Caco-2 (cell line): ENCODE results near the gene SLC17A7. TPM values are rescaled to one million over a fixed set of nuclear protein-coding genes. Genes with fewer than 3 reads are reported as not detected.

Experiments
- BruUV-seq: library from RNA; stranded (reverse); fragments of 400-500 nt; replicated peaks from 2 replicates; lab custom pipeline; 2021; lab: Mats Ljungman, UMichigan
- CTCF ChIA-PET: fragments of 300-600 bp; sonication (Branson Sonifier 250); formaldehyde crosslinking; loops from one replicate; lab custom pipeline; 2022; ENCODE audit warnings: antibody characterized with exemption; lab: Charles Lee
- POLR2A ChIA-PET: fragments of 300-600 bp; sonication (Branson Sonifier 250); formaldehyde crosslinking; loops from one replicate; lab custom pipeline; 2022; ENCODE audit warnings: antibody characterized with exemption; lab: Charles Lee
- DNase-seq, 2 experiments: peaks; one replicate each; pipeline versions ENCODE4 v3.0.0 to v3.0.0-alpha.2; 2020 to 2022
- H3K27me3 ChIP-seq: replicated peaks from 2 replicates; pipeline ENCODE4 v1.6.0; 2011; ENCODE audit warnings: low read length; ENCODE audit not compliant: control insufficient read depth, insufficient read depth
- H3K36me3 ChIP-seq: 2 replicates; pipeline ENCODE4 v1.5.1; 2011; ENCODE audit warnings: low read length; ENCODE audit not compliant: control insufficient read depth, insufficient read depth
- H3K4me1 ChIP-seq: fragments of 250-450 bp; sonication (Bioruptor Pico); 2 replicates; pipeline ENCODE4 v1.5.1; 2020; ENCODE audit warnings: mild to moderate bottlenecking
- H3K4me3 ChIP-seq: 2 replicates; pipeline ENCODE4 v1.5.1; 2011; ENCODE audit warnings: low read depth, mild to moderate bottlenecking, control low read depth, low read length
- H3K9me3 ChIP-seq: fragments of 250-450 bp; sonication (Bioruptor Pico); 2 replicates; pipeline ENCODE4 v1.5.1; 2020; ENCODE audit warnings: mild to moderate bottlenecking, moderate library complexity
- H3K27ac Mint-ChIP-seq: one replicate; pipeline ENCODE4 v1.8.0; 2022; ENCODE audit warnings: mixed read lengths; ENCODE audit not compliant: unreplicated experiment
- H3K27me3 Mint-ChIP-seq: one replicate; pipeline ENCODE4 v1.8.0; 2022; ENCODE audit warnings: mixed read lengths; ENCODE audit not compliant: insufficient read depth, unreplicated experiment
- H3K36me3 Mint-ChIP-seq: one replicate; pipeline ENCODE4 v1.8.0; 2022; ENCODE audit warnings: mild to moderate bottlenecking, mixed read lengths; ENCODE audit not compliant: insufficient read depth, unreplicated experiment
- H3K4me1 Mint-ChIP-seq: one replicate; pipeline ENCODE4 v1.8.0; 2022; ENCODE audit warnings: low read depth, mixed read lengths; ENCODE audit not compliant: unreplicated experiment
- H3K4me3 Mint-ChIP-seq: one replicate; pipeline ENCODE4 v1.8.0; 2022; ENCODE audit warnings: mild to moderate bottlenecking, moderate library complexity, mixed read lengths; ENCODE audit not compliant: unreplicated experiment
- H3K9me3 Mint-ChIP-seq: one replicate; pipeline ENCODE4 v1.8.0; 2022; ENCODE audit warnings: mixed read lengths; ENCODE audit not compliant: unreplicated experiment
- CTCF ChIP-seq, 2 experiments: fragments of 200-600 bp in 1 of 2; IDR thresholded peaks; 1 replicate in 1 of 2; 2 replicates in 1 of 2; pipeline versions ENCODE4 v1.5.1 to v1.8.0; 2011 to 2022; ENCODE audit warnings: antibody characterized with exemption in 1 of 2, control low read depth in 1 of 2, inconsistent platforms in 1 of 2, low read depth in 1 of 2, low read length in 1 of 2, mild to moderate bottlenecking in 1 of 2, moderate library complexity in 1 of 2; ENCODE audit not compliant: insufficient read depth in 1 of 2, severe bottlenecking in 1 of 2, unreplicated experiment in 1 of 2
- intact Hi-C: fragments of 100-400 bp; cut with micrococcal nuclease; formaldehyde crosslinking; loops from one replicate; pipeline ENCODE4 v1.10.0; 2022; ENCODE audit not compliant: unreplicated experiment
- total RNA-seq: library from RNA; stranded (reverse); gene quantifications from 2 replicates; pipeline ENCODE4 v1.2.3, GENCODE V29; 2022

Gene SLC17A7
- total RNA-seq, 1 experiment from 2014 or later, result 0.36 TPM

GRCh38 chr19:49455773-49456172 lies 14.4 kb upstream of the SLC17A7 start:
- no peaks in the 10 kb centered on the region for H3K27me3 ChIP-seq
- peaks cover 36% of the 10 kb centered on the region for H3K36me3 Mint-ChIP-seq
- CTCF ChIA-PET, result no interaction called here
- H3K4me3 ChIP-seq, result no peak overlapping the region
- no peak for DNase-seq
- intact Hi-C loops, result no loop called here
- H3K9me3 Mint-ChIP-seq, result no peaks in the 10 kb centered on the region
- no peaks in the 10 kb centered on the region; the same call in none of the 2 replicates for H3K36me3 ChIP-seq
- peaks cover 1% of the 10 kb centered on the region for H3K4me1 Mint-ChIP-seq
- H3K27ac Mint-ChIP-seq, result no peak overlapping the region
- no TSS peak for BruUV-seq
- H3K4me1 ChIP-seq, result peaks cover 6% of the 10 kb centered on the region; the same call in 1 of the 2 replicates
- no peak for TF ChIP-seq CTCF (IDR thresholded peaks at IDR 0.05; ENCODE audit: insufficient read depth in 1 of 2, low read depth in 1 of 2, low read length in 1 of 2, severe bottlenecking in 1 of 2, unreplicated experiment in 1 of 2)
- no peaks in the 10 kb centered on the region for H3K27me3 Mint-ChIP-seq
- peak overlapping the region; percentile 27 for H3K4me3 Mint-ChIP-seq
- POLR2A ChIA-PET, result no interaction called here
- H3K9me3 ChIP-seq, result no peaks in the 10 kb centered on the region

- H3K36me3 ChIP-seq, result peaks cover 5% of the 10 kb centered on the region
- Mint-ChIP-seq H3K4me3 (peak overlapping the region; percentile 98), H3K27ac (peak overlapping the region; percentile 100), H3K9me3 (no peaks in the 10 kb centered on the region), H3K27me3 (no peaks in the 10 kb centered on the region), H3K4me1 (peaks cover 10% of the 10 kb centered on the region), H3K36me3 (peaks cover 49% of the 10 kb centered on the region)
- TSS peak; percentile 90 for BruUV-seq
- H3K9me3 ChIP-seq, result no peaks in the 10 kb centered on the region
- ChIA-PET POLR2A (interaction anchor here (0.6 to 1.0 kb wide), 13 partner anchors 9 to 188 kb away, joined by 3 to 14 read pairs (median 5); partner anchors contain the start of genes PRRG2, RPS11, RRAS and SCAF1), CTCF (interaction anchor here (1.0 to 1.3 kb wide), 9 partner anchors 18 to 460 kb away, joined by 3 to 7 read pairs (median 3); partner anchors contain the start of genes GYS1 and RUVBL2)
- H3K4me1 ChIP-seq, result peaks cover 6% of the 10 kb centered on the region; the same call in 1 of the 2 replicates
- no peaks in the 10 kb centered on the region for H3K27me3 ChIP-seq
- H3K4me3 ChIP-seq, result peak overlapping the region; percentile 61
- intact Hi-C loops, result loop anchor here (1.0 kb wide), 2 partner anchors 34 to 43 kb away; partner anchors contain the start of genes RPL13A and RPS11
- no peak for TF ChIP-seq CTCF (IDR thresholded peaks at IDR 0.05; ENCODE audit: insufficient read depth in 1 of 2, low read depth in 1 of 2, low read length in 1 of 2, severe bottlenecking in 1 of 2, unreplicated experiment in 1 of 2)
- DNase-seq, result no peak
Measured at GRCh38 chr19:49453757-49454240, 12.5 kb upstream of the SLC17A7 start.

- ChIA-PET POLR2A (interaction anchor here (0.6 to 1.0 kb wide), 22 partner anchors 9 to 665 kb away, joined by 3 to 14 read pairs (median 4); partner anchors contain the start of genes AP2A1, GYS1, PRRG2 and RPS11), CTCF (interaction anchor here (1.0 to 1.3 kb wide), 8 partner anchors 18 to 460 kb away, joined by 3 to 7 read pairs (median 4); partner anchors contain the start of genes GYS1 and RUVBL2)
- Mint-ChIP-seq H3K27ac (peak within 1 kb of the TSS; percentile 100), H3K4me3 (peak within 1 kb of the TSS; percentile 98), H3K36me3 (peaks cover 55% of the 10 kb centered on the region), H3K27me3 (no peaks in the 10 kb centered on the region), H3K4me1 (peaks cover 10% of the 10 kb centered on the region), H3K9me3 (no peaks in the 10 kb centered on the region)
- TF ChIP-seq CTCF (IDR thresholded peaks at IDR 0.05; ENCODE audit: insufficient read depth in 1 of 2, low read depth in 1 of 2, low read length in 1 of 2, severe bottlenecking in 1 of 2, unreplicated experiment in 1 of 2), result no peak
- BruUV-seq, result no TSS peak
- intact Hi-C loops, result loop anchor here (1.0 kb wide), 2 partner anchors 34 to 43 kb away; partner anchors contain the start of genes RPL13A and RPS11
- Histone ChIP-seq H3K4me1 (peaks cover 6% of the 10 kb centered on the region; the same call in 1 of the 2 replicates), H3K27me3 (no peaks in the 10 kb centered on the region), H3K9me3 (no peaks in the 10 kb centered on the region), H3K36me3 (peaks cover 5% of the 10 kb centered on the region), H3K4me3 (peak within 1 kb of the TSS; percentile 61)
- DNase-seq, result peak; percentile 98 to 99
Measured at GRCh38 chr19:49453013-49453756, 11.9 kb upstream of the SLC17A7 start, which contains the start of gene ALDH16A1. Gene ALDH16A1, plus strand, starts transcription at chr19:49453225. Its CDS starts 107 bp downstream, at chr19:49453332.
